Activated B cell treated with CpG ODN at 0.5 μM for 24 hours (primary cell): Measurements from ENCODE around the gene FAM53B. TPM values are rescaled to one million over a fixed set of nuclear protein-coding genes. Genes with fewer than 3 reads are reported as not detected.

Experiments used
- ATAC-seq: fragments of 200-7000 bp; cut with Tn5 transposase; one replicate; pipeline ENCODE4 v1.10.0; 2021; ENCODE audit warnings: low read depth, mild to moderate bottlenecking, moderate library complexity
- CTCF ChIA-PET: fragments of 350-600 bp; sonication (Branson Sonifier 250); formaldehyde crosslinking; loops from one replicate; lab custom pipeline; 2021; ENCODE audit warnings: antibody characterized with exemption; lab: Charles Lee
- POLR2A ChIA-PET: fragments of 350-600 bp; sonication (Branson Sonifier 250); formaldehyde crosslinking; loops from one replicate; lab custom pipeline; 2021; ENCODE audit warnings: antibody characterized with exemption; lab: Charles Lee
- DNase-seq: peaks from one replicate; pipeline ENCODE4 v3.0.0; 2022
- H3K27ac Mint-ChIP-seq: one replicate; pipeline ENCODE4 v1.8.0; 2020; ENCODE audit warnings: mixed read lengths
- H3K27me3 Mint-ChIP-seq: one replicate; pipeline ENCODE4 v1.8.0; 2021; ENCODE audit warnings: mixed read lengths
- H3K36me3 Mint-ChIP-seq: one replicate; pipeline ENCODE4 v1.8.0; 2021; ENCODE audit warnings: low read depth, mixed read lengths
- H3K4me1 Mint-ChIP-seq: one replicate; pipeline ENCODE4 v1.8.0; 2021; ENCODE audit warnings: mixed read lengths
- H3K4me3 Mint-ChIP-seq: one replicate; pipeline ENCODE4 v1.8.0; 2020; ENCODE audit warnings: mild to moderate bottlenecking, mixed read lengths
- H3K9me3 Mint-ChIP-seq: one replicate; pipeline ENCODE4 v1.8.0; 2020; ENCODE audit warnings: mixed read lengths
- intact Hi-C: fragments of 100-400 bp; cut with micrococcal nuclease; formaldehyde crosslinking; loops from one replicate; pipeline ENCODE4 v1.15.1; 2024
- total RNA-seq: library from RNA; stranded (reverse); gene quantifications from 2 replicates; pipeline ENCODE4 v1.2.3, GENCODE V29; 2022
- TF ChIP-seq, protein P1 (sequence below): fragments of 200-600 bp; IDR thresholded peaks from one replicate; pipeline ENCODE4 v1.8.0; 2022; ENCODE audit warnings: antibody characterized with exemption, mild to moderate bottlenecking

FAM53B gene
- total RNA-seq, 1 donor from 2014 or later = 73.9 TPM

DNA sequence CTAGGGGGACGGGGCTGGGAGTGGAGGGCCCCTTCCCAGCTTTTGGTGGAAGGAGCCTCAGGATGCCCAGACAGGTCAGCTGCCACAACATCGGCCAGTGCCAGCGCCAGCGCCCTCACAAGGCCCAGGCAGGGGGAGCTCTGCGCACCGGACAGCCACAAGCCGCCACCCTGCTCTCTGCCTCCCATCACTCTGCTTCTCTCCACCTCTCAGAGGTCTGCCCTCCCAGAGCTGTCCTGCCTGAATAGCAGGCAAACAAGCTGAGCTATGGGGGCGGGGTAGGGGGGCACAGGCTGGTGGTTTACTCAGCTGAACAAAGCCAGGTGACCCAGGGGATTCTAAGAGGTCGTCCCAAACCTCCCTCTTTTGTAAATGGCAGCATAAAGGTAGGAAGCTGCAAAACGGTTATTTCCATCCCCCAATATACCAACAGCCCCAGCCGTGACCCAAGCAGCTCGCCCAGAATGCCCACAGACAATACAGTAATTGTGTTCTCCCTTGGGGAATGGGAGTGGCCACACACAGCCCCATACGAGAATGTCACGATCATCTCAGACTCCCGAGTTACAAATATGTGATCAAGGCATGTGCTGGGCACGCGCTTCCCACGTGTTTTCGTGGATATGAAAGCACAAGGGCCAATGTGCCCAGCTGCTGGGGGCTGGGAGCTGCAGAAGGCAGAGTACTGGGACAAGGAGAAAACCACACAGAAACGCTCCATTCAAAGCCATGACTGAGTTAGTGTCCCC is 19.7 kb downstream of the FAM53B start:
- ChIA-PET POLR2A (interaction anchor here (0.7 to 14.1 kb wide), 14 partner anchors 9 to 189 kb away, joined by 3 to 312 read pairs (median 4); no protein-coding TSS in a partner anchor), CTCF (interaction anchor here (1.0 to 8.8 kb wide), 7 partner anchors 17 to 190 kb away, joined by 3 to 178 read pairs (median 3); no protein-coding TSS in a partner anchor)
- Mint-ChIP-seq H3K27ac (peak overlapping the region; percentile 95), H3K9me3 (no peaks in the 10 kb centered on the region), H3K4me3 (peak overlapping the region; percentile 58), H3K36me3 (peaks cover 45% of the 10 kb centered on the region), H3K27me3 (no peaks in the 10 kb centered on the region), H3K4me1 (peaks cover 99% of the 10 kb centered on the region)
- TF ChIP-seq, protein P1, sequence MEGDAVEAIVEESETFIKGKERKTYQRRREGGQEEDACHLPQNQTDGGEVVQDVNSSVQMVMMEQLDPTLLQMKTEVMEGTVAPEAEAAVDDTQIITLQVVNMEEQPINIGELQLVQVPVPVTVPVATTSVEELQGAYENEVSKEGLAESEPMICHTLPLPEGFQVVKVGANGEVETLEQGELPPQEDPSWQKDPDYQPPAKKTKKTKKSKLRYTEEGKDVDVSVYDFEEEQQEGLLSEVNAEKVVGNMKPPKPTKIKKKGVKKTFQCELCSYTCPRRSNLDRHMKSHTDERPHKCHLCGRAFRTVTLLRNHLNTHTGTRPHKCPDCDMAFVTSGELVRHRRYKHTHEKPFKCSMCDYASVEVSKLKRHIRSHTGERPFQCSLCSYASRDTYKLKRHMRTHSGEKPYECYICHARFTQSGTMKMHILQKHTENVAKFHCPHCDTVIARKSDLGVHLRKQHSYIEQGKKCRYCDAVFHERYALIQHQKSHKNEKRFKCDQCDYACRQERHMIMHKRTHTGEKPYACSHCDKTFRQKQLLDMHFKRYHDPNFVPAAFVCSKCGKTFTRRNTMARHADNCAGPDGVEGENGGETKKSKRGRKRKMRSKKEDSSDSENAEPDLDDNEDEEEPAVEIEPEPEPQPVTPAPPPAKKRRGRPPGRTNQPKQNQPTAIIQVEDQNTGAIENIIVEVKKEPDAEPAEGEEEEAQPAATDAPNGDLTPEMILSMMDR = no peak
- intact Hi-C loops = no loop called here
- ATAC-seq (no peak), DNase-seq (peak; percentile 18)

DNA sequence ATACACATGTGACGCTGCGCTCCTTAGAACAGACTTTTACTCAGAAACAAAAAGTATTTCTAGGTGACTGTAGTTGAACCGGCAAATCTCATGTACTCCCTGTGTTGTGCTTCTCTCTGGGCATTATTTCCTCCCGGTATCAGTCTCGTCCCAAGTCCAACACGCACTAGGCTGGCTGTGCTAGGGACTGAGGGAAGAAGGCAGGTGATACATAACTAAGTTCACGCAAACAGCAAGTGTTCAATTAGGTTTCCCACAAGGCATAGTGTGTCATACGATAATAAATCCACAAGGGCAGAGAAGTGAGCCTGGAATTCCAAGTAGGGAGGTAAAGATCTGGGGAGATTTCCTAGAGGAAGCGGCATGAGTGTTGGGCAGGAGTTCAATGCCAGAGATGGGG is 20.4 kb downstream of the FAM53B start:
- ATAC-seq = no peak
- H3K4me3 Mint-ChIP-seq = peak overlapping the region; percentile 58
- ChIA-PET CTCF (interaction anchor here (1.3 to 8.8 kb wide), 4 partner anchors 10 to 189 kb away, joined by 4 to 178 read pairs (median 13); no protein-coding TSS in a partner anchor), POLR2A (interaction anchor here (0.7 to 14.1 kb wide), 22 partner anchors 9 to 188 kb away, joined by 3 to 312 read pairs (median 6); partner anchors contain the start of gene FAM53B)
- H3K36me3 Mint-ChIP-seq = peaks cover 41% of the 10 kb centered on the region
- peaks cover 99% of the 10 kb centered on the region for H3K4me1 Mint-ChIP-seq
- TF ChIP-seq, protein P1 = no peak
- DNase-seq = no peak
- H3K9me3 Mint-ChIP-seq = no peaks in the 10 kb centered on the region
- peak overlapping the region; percentile 95 for H3K27ac Mint-ChIP-seq
- H3K27me3 Mint-ChIP-seq = no peaks in the 10 kb centered on the region
- intact Hi-C loops = loop anchor here (1.0 kb wide), 2 partner anchors 10 to 17 kb away; no protein-coding TSS in a partner anchor

DNA sequence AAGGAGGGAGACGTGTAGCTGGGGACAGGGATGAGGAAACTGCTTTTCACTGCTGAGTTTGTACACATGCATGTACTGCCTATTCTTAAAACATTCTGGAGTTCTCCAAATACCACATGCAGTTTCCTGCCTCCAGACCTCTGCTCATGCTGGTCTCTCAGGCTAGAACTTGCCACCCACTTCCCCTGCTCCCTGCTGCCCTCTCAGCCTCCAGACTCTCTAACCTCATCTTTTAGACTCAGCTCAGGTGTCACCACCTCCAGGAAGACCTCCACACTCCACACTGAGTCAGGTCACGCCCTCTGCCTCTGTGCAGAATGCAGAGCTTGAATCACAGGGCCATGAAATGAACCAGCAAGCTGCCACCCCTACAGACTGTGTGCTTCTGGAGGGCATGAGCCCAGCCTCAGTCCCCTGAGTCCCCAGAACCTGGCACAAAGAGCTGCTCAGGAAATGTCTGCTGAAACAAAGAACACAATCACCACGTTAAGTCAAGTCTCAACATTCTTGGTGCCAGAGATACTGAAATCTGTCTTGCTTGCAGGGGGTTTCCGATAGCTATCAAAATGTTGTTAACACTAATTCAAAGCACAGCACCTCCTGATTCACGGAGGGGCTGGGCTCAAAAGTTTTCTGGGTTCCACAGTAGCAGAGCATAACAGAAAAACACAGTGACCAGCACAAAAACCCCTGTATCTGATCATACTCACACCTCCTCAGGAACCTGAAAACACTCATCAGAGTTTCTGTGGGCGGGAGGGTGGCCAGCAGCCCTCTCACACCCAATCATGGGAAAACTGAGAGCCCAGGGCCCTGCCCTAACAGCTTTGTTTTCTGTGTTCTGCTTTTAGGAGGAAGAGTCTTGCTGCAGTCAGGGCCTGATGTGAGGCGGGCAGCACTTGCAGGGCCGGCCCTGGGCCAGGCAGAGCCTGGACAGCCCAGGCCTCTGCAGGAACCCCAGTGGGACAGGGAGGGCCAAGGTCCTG is 21.1 kb downstream of the FAM53B start:
- intact Hi-C loops = loop anchor here (1.0 kb wide), 2 partner anchors 11 to 18 kb away; no protein-coding TSS in a partner anchor
- POLR2A ChIA-PET = interaction anchor here (0.6 to 14.1 kb wide), 33 partner anchors 10 to 193 kb away, joined by 3 to 312 read pairs (median 4); partner anchors contain the start of genes ABRAXAS2 and FAM53B
- Mint-ChIP-seq H3K36me3 (peaks cover 35% of the 10 kb centered on the region), H3K27me3 (no peaks in the 10 kb centered on the region), H3K4me1 (peaks cover 99% of the 10 kb centered on the region), H3K27ac (peak overlapping the region; percentile 95), H3K9me3 (no peaks in the 10 kb centered on the region), H3K4me3 (peak overlapping the region; percentile 58)
- ATAC-seq (peak; percentile 47), DNase-seq (peak; percentile 44)
- CTCF ChIA-PET = interaction anchor here (0.7 to 8.8 kb wide), 5 partner anchors 11 to 189 kb away, joined by 3 to 178 read pairs (median 13); no protein-coding TSS in a partner anchor
- TF ChIP-seq, protein P1 = no peak

DNA sequence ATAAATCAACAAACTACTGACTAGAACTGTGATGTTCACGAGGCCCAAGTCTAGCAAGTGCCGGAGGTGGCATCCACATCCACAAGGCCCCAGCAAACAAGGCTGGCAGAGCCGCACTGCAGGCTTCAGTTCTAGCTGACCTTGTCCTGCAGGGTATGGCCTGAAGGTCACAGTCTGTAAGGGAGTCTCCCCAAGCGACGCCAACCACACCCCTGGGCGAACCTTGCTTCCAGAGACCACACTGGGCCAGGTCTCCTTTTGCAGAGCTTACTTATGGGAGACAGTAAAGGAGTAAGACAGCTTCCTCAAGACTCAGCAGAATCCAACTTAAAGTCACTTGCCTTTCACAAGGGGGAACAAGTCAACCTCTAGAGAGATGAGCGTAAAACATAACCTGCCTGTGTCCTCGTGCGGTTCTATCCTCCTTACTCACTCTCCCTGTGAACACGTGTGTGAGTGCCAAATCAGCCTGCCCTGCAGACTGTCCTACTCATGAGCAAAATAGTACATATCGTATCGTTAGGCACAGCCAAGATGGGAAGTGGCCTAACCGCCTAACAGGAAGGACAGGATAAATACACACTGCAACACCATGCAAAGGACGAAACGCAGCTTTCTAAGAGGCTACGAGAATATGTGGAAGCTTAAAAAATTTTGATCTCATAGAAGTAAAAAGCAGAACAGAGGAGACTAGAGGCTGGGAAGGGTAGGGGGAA is 22.7 kb downstream of the FAM53B start:
- ChIA-PET POLR2A (interaction anchor here (0.6 to 14.1 kb wide), 10 partner anchors 12 to 186 kb away, joined by 3 to 312 read pairs (median 10); partner anchors contain the start of gene FAM53B), CTCF (interaction anchor here (0.8 to 8.8 kb wide), 9 partner anchors 11 to 187 kb away, joined by 3 to 178 read pairs (median 3); no protein-coding TSS in a partner anchor)
- Mint-ChIP-seq H3K27ac (peak overlapping the region; percentile 93), H3K27me3 (no peaks in the 10 kb centered on the region), H3K4me3 (peak overlapping the region; percentile 58), H3K4me1 (peaks cover 99% of the 10 kb centered on the region), H3K36me3 (peaks cover 37% of the 10 kb centered on the region), H3K9me3 (no peaks in the 10 kb centered on the region)
- DNase-seq (no peak), ATAC-seq (no peak)
- intact Hi-C loops = no loop called here
- TF ChIP-seq, protein P1 = no peak
